DOHH2 (cell line): Measurements from ENCODE around the gene GK.
"Not testable (repeated sequence)": the region's sequence is repeated elsewhere in the genome, so short reads cannot be mapped to it uniquely, and the experiment has no call there.

Source experiments
- H3F3A ChIP-seq: fragments of 200-600 bp; sonication (generic), shearing (Covaris generic); 2 replicates; pipeline ENCODE4 v1.6.0; 2016; ENCODE audit warnings: antibody characterized with exemption, mild to moderate bottlenecking; ENCODE audit not compliant: control insufficient read depth, insufficient read depth
- H3K27ac ChIP-seq: fragments of 200-600 bp; sonication (generic); 2 replicates; pipeline ENCODE4 v1.5.1; 2014; ENCODE audit warnings: low read depth, mild to moderate bottlenecking, low read length, moderate library complexity
- H3K27me3 ChIP-seq: fragments of 200-600 bp; sonication (generic); 2 replicates; pipeline ENCODE4 v1.6.1; 2014; ENCODE audit warnings: mild to moderate bottlenecking, low read length, mixed read lengths; ENCODE audit not compliant: control insufficient read depth
- H3K36me3 ChIP-seq: fragments of 200-600 bp; sonication (generic); 2 replicates; pipeline ENCODE4 v1.6.1; 2014; ENCODE audit warnings: mild to moderate bottlenecking, low read length, moderate library complexity, mixed read lengths; ENCODE audit not compliant: control insufficient read depth
- H3K4me1 ChIP-seq: fragments of 200-600 bp; sonication (generic); 2 replicates; pipeline ENCODE4 v1.6.1; 2014; ENCODE audit warnings: mild to moderate bottlenecking, low read length, mixed read lengths; ENCODE audit not compliant: control insufficient read depth
- H3K4me2 ChIP-seq: fragments of 200-600 bp; sonication (generic); 2 replicates; pipeline ENCODE4 v1.6.0; 2014; ENCODE audit warnings: mild to moderate bottlenecking, low read length, moderate library complexity
- H3K4me3 ChIP-seq: fragments of 200-600 bp; sonication (generic); 2 replicates; pipeline ENCODE4 v1.5.1; 2014; ENCODE audit warnings: mild to moderate bottlenecking, low read length, mixed read lengths
- H3K79me2 ChIP-seq: fragments of 200-600 bp; sonication (generic); 2 replicates; pipeline ENCODE4 v1.6.1; 2014; ENCODE audit warnings: mild to moderate bottlenecking, low read length, mixed read lengths; ENCODE audit not compliant: control insufficient read depth
- H3K9me2 ChIP-seq: fragments of 200-600 bp; sonication (generic); replicated peaks from 2 replicates; pipeline ENCODE4 v1.6.1; 2014; ENCODE audit warnings: mild to moderate bottlenecking, low read length, mixed read lengths; ENCODE audit not compliant: control insufficient read depth
- H3K9me3 ChIP-seq: fragments of 200-600 bp; sonication (generic); 2 replicates; pipeline ENCODE4 v1.6.1; 2014; ENCODE audit warnings: antibody characterized with exemption, low read length, mixed read lengths; ENCODE audit not compliant: control insufficient read depth, insufficient read depth
- H4K20me1 ChIP-seq: fragments of 200-600 bp; sonication (generic); 2 replicates; pipeline ENCODE4 v1.6.0; 2014; ENCODE audit warnings: low read depth, mild to moderate bottlenecking, antibody characterized with exemption, low read length, moderate library complexity; ENCODE audit not compliant: control insufficient read depth, insufficient read depth
- CTCF ChIP-seq: fragments of 200-600 bp; sonication (generic); IDR thresholded peaks from one replicate; pipeline ENCODE4 v1.5.1; 2014; ENCODE audit warnings: antibody characterized with exemption, mild to moderate bottlenecking, low read depth, low read length; ENCODE audit not compliant: poor library complexity, severe bottlenecking
- EZH2phosphoT487 ChIP-seq: fragments of 200-600 bp; sonication (generic); IDR thresholded peaks from 2 replicates; pipeline ENCODE4 v1.6.1; 2017; ENCODE audit warnings: borderline replicate concordance, mild to moderate bottlenecking, antibody characterized with exemption, low read length, moderate library complexity, mixed read lengths

Gene GK

DNA sequence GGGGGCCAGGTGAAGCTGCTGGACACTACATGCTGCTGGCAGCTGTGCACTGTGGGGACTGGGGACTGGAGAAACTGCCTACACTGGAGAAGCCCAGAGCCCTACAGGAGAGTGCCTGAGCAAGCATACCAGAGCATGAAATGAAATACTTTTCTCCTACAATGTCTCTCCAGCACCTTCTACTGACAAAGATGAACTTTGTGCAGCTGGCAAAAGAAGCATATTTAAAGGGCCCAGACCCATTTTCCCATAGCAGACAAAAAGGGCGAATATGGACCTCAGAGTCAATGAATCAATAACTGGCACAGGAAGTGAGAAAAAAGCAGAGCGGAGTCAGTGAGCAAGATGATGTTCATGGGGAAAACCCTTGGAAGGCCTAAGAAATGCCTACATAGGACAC, 30.9 kb upstream of the GK start:
- H4K20me1 ChIP-seq: no peaks in the 10 kb centered on the region
- H3K27ac ChIP-seq: no peak overlapping the region
- H3K4me3 ChIP-seq: no peak overlapping the region
- no peak overlapping the region for H3K4me2 ChIP-seq
- H3K79me2 ChIP-seq: no peaks in the 10 kb centered on the region
- peaks cover 5% of the 10 kb centered on the region for H3K4me1 ChIP-seq
- no peaks in the 10 kb centered on the region for H3K9me3 ChIP-seq
- no peaks in the 10 kb centered on the region for H3K27me3 ChIP-seq
- TF ChIP-seq EZH2phosphoT487: no peak
- TF ChIP-seq CTCF: no peak
- H3F3A ChIP-seq: no peaks in the 10 kb centered on the region
- H3K36me3 ChIP-seq: no peaks in the 10 kb centered on the region
- no peaks in the 10 kb centered on the region for H3K9me2 ChIP-seq

DNA sequence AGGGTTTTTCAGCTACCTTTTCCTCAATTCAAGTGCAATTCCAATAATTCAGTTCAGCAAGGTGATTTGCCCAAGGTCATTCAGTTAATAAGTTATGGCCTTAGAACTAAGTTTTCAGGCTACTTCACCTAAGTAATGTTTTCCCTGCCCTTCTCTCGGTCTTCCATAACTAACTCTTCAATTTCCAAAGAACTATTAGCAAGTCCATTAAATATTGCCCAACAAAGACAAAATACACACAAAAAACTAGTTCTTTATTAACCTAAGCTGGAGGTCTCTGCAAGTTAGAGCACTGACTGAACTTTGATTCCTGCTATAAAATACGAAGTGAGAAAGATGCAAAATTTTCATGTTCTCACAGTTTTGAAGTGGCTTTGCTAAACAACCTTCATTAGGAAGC, 26.8 kb upstream of the GK start:
- Histone ChIP-seq H3K79me2 (no peaks in the 10 kb centered on the region), H3K9me3 (no peaks in the 10 kb centered on the region), H4K20me1 (no peaks in the 10 kb centered on the region), H3K4me1 (no peaks in the 10 kb centered on the region), H3K4me2 (no peak overlapping the region), H3K4me3 (no peak overlapping the region), H3F3A (no peaks in the 10 kb centered on the region), H3K27me3 (no peaks in the 10 kb centered on the region), H3K27ac (no peak overlapping the region), H3K9me2 (no peaks in the 10 kb centered on the region), H3K36me3 (no peaks in the 10 kb centered on the region)
- TF ChIP-seq CTCF (no peak), EZH2phosphoT487 (no peak)

GRCh38 chrX:30627818-30628652, 25.2 kb upstream of the GK start:
- Histone ChIP-seq H3K79me2 (no peaks in the 10 kb centered on the region), H3F3A (no peaks in the 10 kb centered on the region), H3K4me1 (no peaks in the 10 kb centered on the region), H3K4me3 (no peak overlapping the region), H3K27ac (no peak overlapping the region), H3K27me3 (no peaks in the 10 kb centered on the region), H3K9me2 (no peaks in the 10 kb centered on the region), H4K20me1 (no peaks in the 10 kb centered on the region), H3K9me3 (no peaks in the 10 kb centered on the region), H3K4me2 (no peak overlapping the region), H3K36me3 (no peaks in the 10 kb centered on the region)
- TF ChIP-seq CTCF: no peak

- H3K27ac ChIP-seq, H3K9me2 ChIP-seq, H3K4me2 ChIP-seq, H3K79me2 ChIP-seq, H3K4me3 ChIP-seq, H4K20me1 ChIP-seq, H3F3A ChIP-seq, H3K36me3 ChIP-seq, H3K9me3 ChIP-seq, H3K27me3 ChIP-seq, H3K4me1 ChIP-seq: not testable (repeated sequence)
Measured at GRCh38 chrX:30634070-30634469, 19.2 kb upstream of the GK start.
